Hematopoietic multipotent progenitor cell treated with erythropoietin and hydrocortisone succinate and interleukin-3 and kit ligand, for 17 days (in vitro differentiated cells): ENCODE results near the gene MRPS26.
"Not testable (repeated sequence)": the region's sequence is repeated elsewhere in the genome, so short reads cannot be mapped to it uniquely, and the experiment has no call there.

ENCODE experiments used
- DNase-seq: peaks from one replicate; pipeline ENCODE4 v3.0.0-alpha.2; 2015; ENCODE audit warnings: low spot score

MRPS26 gene

GRCh38 chr20:3045816-3046676 lies at the start of gene MRPS26:
TSS of gene MRPS26 (plus strand) at chr20:3046052. CDS start at chr20:3046069, 17 bp downstream.
- peak; percentile 19 for DNase-seq

GRCh38 chr20:2998728-2999127 lies 47.1 kb upstream of the MRPS26 start:
- no peak for DNase-seq

- DNase-seq: peak; percentile 71
These were observed 44.9 kb upstream of the MRPS26 start for GRCh38 chr20:3000852-3001523.

GRCh38 chr20:3003416-3003815 lies 42.4 kb upstream of the MRPS26 start:
- DNase-seq: no peak

- DNase-seq: no peak
These were observed 34.7 kb upstream of the MRPS26 start for GRCh38 chr20:3010985-3011723.

GRCh38 chr20:3011752-3012151 lies 34.1 kb upstream of the MRPS26 start:
- no peak for DNase-seq

- DNase-seq: no peak
These were observed 32.1 kb upstream of the MRPS26 start for GRCh38 chr20:3013771-3014170.

- no peak for DNase-seq
These were observed 31.7 kb upstream of the MRPS26 start for GRCh38 chr20:3014179-3014578.

- no peak for DNase-seq
These were observed 31.2 kb upstream of the MRPS26 start for GRCh38 chr20:3014662-3015061.

GRCh38 chr20:3015302-3015701 lies 30.6 kb upstream of the MRPS26 start:
- not testable (repeated sequence) for DNase-seq

- no peak for DNase-seq
These were observed 24.5 kb upstream of the MRPS26 start for GRCh38 chr20:3021327-3021726.

GRCh38 chr20:3021777-3022176 lies 24.1 kb upstream of the MRPS26 start:
- DNase-seq: no peak

- DNase-seq: not testable (repeated sequence)
These were observed 23.0 kb upstream of the MRPS26 start for GRCh38 chr20:3022559-3023490.

- DNase-seq: no peak
These were observed 17.9 kb upstream of the MRPS26 start for GRCh38 chr20:3027987-3028386.

GRCh38 chr20:3031524-3032147 lies 14.2 kb upstream of the MRPS26 start:
- DNase-seq: no peak

GRCh38 chr20:3032624-3033023 lies 13.2 kb upstream of the MRPS26 start:
- DNase-seq: no peak

GRCh38 chr20:3037654-3038053 lies 8.2 kb upstream of the MRPS26 start:
- DNase-seq: no peak

- DNase-seq: no peak
These were observed 7.4 kb upstream of the MRPS26 start for GRCh38 chr20:3038454-3038853.

- no peak for DNase-seq
These were observed 6.4 kb upstream of the MRPS26 start for GRCh38 chr20:3039426-3039825.

GRCh38 chr20:3040086-3040485 lies 5.8 kb upstream of the MRPS26 start:
- DNase-seq: no peak

GRCh38 chr20:3041854-3042409 lies 3.9 kb upstream of the MRPS26 start:
- DNase-seq: no peak
